H1 (cell line): ENCODE measurements around the gene ADGRL2. TPM values are rescaled to one million over a fixed set of nuclear protein-coding genes. Genes with fewer than 3 reads are reported as not detected.

ENCODE experiments used
- CTCF ChIA-PET: fragments of 300-600 bp; sonication (Branson Sonifier 250); formaldehyde crosslinking; loops from one replicate; lab custom pipeline; 2021; ENCODE audit not compliant: partially characterized antibody; lab: Charles Lee
- POLR2A ChIA-PET: fragments of 300-600 bp; sonication (Branson Sonifier 250); formaldehyde crosslinking; loops from one replicate; lab custom pipeline; 2021; ENCODE audit warnings: inconsistent platforms; ENCODE audit not compliant: partially characterized antibody; lab: Charles Lee
- DNase-seq, 2 experiments: peaks; one replicate each; pipeline versions ENCODE4 v3.0.0 to v3.0.0-alpha.2; 2010 to 2022; ENCODE audit warnings: low spot score in 2 of 2, low read depth in 1 of 2, mixed read lengths in 1 of 2
- FAIRE-seq: peaks from 2 replicates; lab custom pipeline; 2011; peaks lifted over from hg19 to GRCh38; lab: Jason Lieb, UNC
- H2AFZ ChIP-seq: 2 replicates; pipeline ENCODE4 v1.8.1; 2012; ENCODE audit warnings: low read length, inconsistent platforms
- H2AK5ac ChIP-seq: 2 replicates; pipeline ENCODE4 v1.6.1; 2013; ENCODE audit warnings: low read depth, low read length
- H2BK120ac ChIP-seq: replicated peaks from 2 replicates; pipeline ENCODE3; 2013; ENCODE audit warnings: low read depth, low read length, inconsistent platforms
- H2BK12ac ChIP-seq: 2 replicates; pipeline ENCODE4 v1.6.1; 2013; ENCODE audit warnings: low read depth, low read length
- H2BK15ac ChIP-seq: 2 replicates; pipeline ENCODE4 v1.6.1; 2013; ENCODE audit warnings: low read length
- H2BK20ac ChIP-seq: 2 replicates; pipeline ENCODE4 v1.6.1; 2013; ENCODE audit warnings: low read length
- H2BK5ac ChIP-seq: 2 replicates; pipeline ENCODE4 v1.6.1; 2013; ENCODE audit warnings: low read depth, low read length
- H3K14ac ChIP-seq: 2 replicates; pipeline ENCODE4 v1.6.1; 2013; ENCODE audit warnings: inconsistent platforms; ENCODE audit not compliant: insufficient read length
- H3K18ac ChIP-seq: 2 replicates; pipeline ENCODE4 v1.6.1; 2013; ENCODE audit warnings: low read length; ENCODE audit errors: extremely low read depth
- H3K23ac ChIP-seq: 2 replicates; pipeline ENCODE4 v1.6.1; 2013; ENCODE audit warnings: inconsistent platforms; ENCODE audit not compliant: insufficient read length
- H3K23me2 ChIP-seq: 2 replicates; pipeline ENCODE4 v1.6.1; 2013; ENCODE audit warnings: low read depth, low read length
- H3K27ac ChIP-seq: 2 replicates; pipeline ENCODE4 v1.6.1; 2011; ENCODE audit warnings: low read depth, low read length, inconsistent platforms
- H3K27me3 ChIP-seq, 4 experiments: replicated peaks in 1 of 4; 1 replicate in 1 of 4; 2 replicates in 3 of 4; pipeline versions ENCODE4 v1.6.1 to v1.8.1; 2011 to 2013; ENCODE audit warnings: low read length in 3 of 4, mild to moderate bottlenecking in 3 of 4, inconsistent platforms in 2 of 4, mixed read lengths in 2 of 4, moderate library complexity in 1 of 4; ENCODE audit not compliant: control insufficient read depth in 3 of 4, insufficient read depth in 3 of 4; ENCODE audit errors: extremely low read depth in 1 of 4
- H3K36me3 ChIP-seq, 4 experiments: 2 replicates each; pipeline versions ENCODE4 v1.6.1 to v1.8.1; 2011 to 2013; ENCODE audit warnings: mild to moderate bottlenecking in 4 of 4, low read length in 3 of 4, moderate library complexity in 2 of 4, control low read depth in 1 of 4, inconsistent platforms in 1 of 4; ENCODE audit not compliant: insufficient read depth in 4 of 4, control insufficient read depth in 2 of 4
- H3K4ac ChIP-seq: replicated peaks from 2 replicates; pipeline ENCODE3; 2013; ENCODE audit warnings: low read length, low read depth, mixed read lengths, inconsistent platforms; ENCODE audit not compliant: insufficient read length
- H3K4me1 ChIP-seq, 4 experiments: replicated peaks in 1 of 4; 1 replicate in 1 of 4; 2 replicates in 3 of 4; pipeline versions ENCODE4 v1.6.1 to v1.8.1; 2011 to 2013; ENCODE audit warnings: low read length in 3 of 4, inconsistent platforms in 2 of 4, mixed read lengths in 1 of 4; ENCODE audit not compliant: insufficient read depth in 4 of 4, control insufficient read depth in 3 of 4
- H3K4me2 ChIP-seq, 2 experiments: 2 replicates each; pipeline versions ENCODE4 v1.6.1 to v1.8.1; 2011 to 2013; ENCODE audit warnings: low read depth in 2 of 2, low read length in 2 of 2, control low read depth in 1 of 2, inconsistent platforms in 1 of 2, mild to moderate bottlenecking in 1 of 2; ENCODE audit not compliant: insufficient read depth in 1 of 2
- H3K4me3 ChIP-seq, 4 experiments: fragments of 200-600, 300-600 bp in 1 of 4; sonication (generic), shearing (Covaris generic), sonication (Bioruptor Twin) in 1 of 4; 2 replicates each; pipeline versions ENCODE4 v1.5.1 to v1.8.1; 2011 to 2016; ENCODE audit warnings: low read length in 4 of 4, low read depth in 3 of 4, control low read depth in 2 of 4, inconsistent platforms in 2 of 4, mild to moderate bottlenecking in 2 of 4, mixed read lengths in 1 of 4, moderate library complexity in 1 of 4; ENCODE audit not compliant: insufficient read depth in 2 of 4; ENCODE audit errors: extremely low read depth in 1 of 4
- H3K56ac ChIP-seq: replicated peaks from 2 replicates; pipeline ENCODE3; 2013; ENCODE audit warnings: low read depth, mild to moderate bottlenecking, mixed read lengths, low read length, inconsistent platforms; ENCODE audit not compliant: insufficient read length
- H3K79me1 ChIP-seq: 2 replicates; pipeline ENCODE4 v1.6.1; 2013; ENCODE audit warnings: low read depth, low read length, control low read depth
- H3K79me2 ChIP-seq, 2 experiments: 2 replicates each; pipeline versions ENCODE4 v1.6.1 to v1.8.1; 2012 to 2013; ENCODE audit warnings: low read length in 2 of 2, mild to moderate bottlenecking in 2 of 2, inconsistent platforms in 1 of 2; ENCODE audit not compliant: insufficient read depth in 2 of 2, control insufficient read depth in 1 of 2
- H3K9ac ChIP-seq, 4 experiments: replicated peaks in 1 of 4; 1 replicate in 1 of 4; 2 replicates in 3 of 4; pipeline versions ENCODE4 v1.6.1 to v1.8.1; 2011 to 2013; ENCODE audit warnings: low read depth in 3 of 4, low read length in 3 of 4, control low read depth in 2 of 4, mild to moderate bottlenecking in 2 of 4, moderate library complexity in 2 of 4, inconsistent platforms in 1 of 4; ENCODE audit errors: extremely low read depth in 1 of 4
- H3K9me3 ChIP-seq, 2 experiments: 2 replicates each; pipeline versions ENCODE4 v1.6.1 to v1.8.1; 2012 to 2013; ENCODE audit warnings: mild to moderate bottlenecking in 2 of 2, moderate library complexity in 2 of 2, control low read depth in 1 of 2, inconsistent platforms in 1 of 2, low read depth in 1 of 2, low read length in 1 of 2, mixed read lengths in 1 of 2; ENCODE audit not compliant: insufficient read depth in 2 of 2
- H4K20me1 ChIP-seq, 2 experiments: replicated peaks in 1 of 2; 2 replicates each; pipeline versions ENCODE3 to v1.8.1; 2011 to 2013; ENCODE audit warnings: inconsistent platforms in 2 of 2, low read length in 2 of 2, mild to moderate bottlenecking in 1 of 2; ENCODE audit not compliant: insufficient read depth in 2 of 2, control insufficient read depth in 1 of 2
- H4K5ac ChIP-seq: 2 replicates; pipeline ENCODE4 v1.6.1; 2013; ENCODE audit warnings: low read length, low read depth, mixed read lengths, inconsistent platforms; ENCODE audit not compliant: insufficient read length
- H4K8ac ChIP-seq: 2 replicates; pipeline ENCODE4 v1.8.0; 2013; ENCODE audit warnings: mild to moderate bottlenecking, moderate library complexity, low read length, inconsistent platforms; ENCODE audit not compliant: insufficient read depth; ENCODE audit errors: extremely low read depth
- H4K91ac ChIP-seq: replicated peaks from 2 replicates; pipeline ENCODE3; 2013; ENCODE audit warnings: low read length, mixed read lengths, inconsistent platforms; ENCODE audit not compliant: insufficient read length
- ASH2L ChIP-seq: fragments of 200-600, 300-600 bp; sonication (generic); IDR thresholded peaks from one replicate; pipeline ENCODE4 v1.7.1; 2017; ENCODE audit warnings: low read length
- CTBP2 ChIP-seq: IDR thresholded peaks from 2 replicates; pipeline ENCODE4 v1.7.0; 2011; ENCODE audit warnings: borderline replicate concordance, mild to moderate bottlenecking, moderate library complexity, mixed read lengths, low read length; ENCODE audit not compliant: insufficient read depth, insufficient read length
- KDM1A ChIP-seq: fragments of 200-600, 300-600 bp; sonication (generic); IDR thresholded peaks from 2 replicates; pipeline ENCODE4 v1.7.1; 2016; ENCODE audit warnings: mild to moderate bottlenecking, low read length, borderline replicate concordance
- RAD21 ChIP-seq, 2 experiments: IDR thresholded peaks in 1 of 2; conservative IDR thresholded peaks in 1 of 2; 2 replicates each; pipeline ENCODE4 v1.6.1; 2011; ENCODE audit warnings: low read depth in 2 of 2, low read length in 2 of 2, improper control_type of control experiment in 1 of 2, inconsistent platforms in 1 of 2, mild to moderate bottlenecking in 1 of 2, moderate library complexity in 1 of 2
- RFX5 ChIP-seq: IDR thresholded peaks from 2 replicates; pipeline ENCODE4 v1.6.1; 2011; ENCODE audit warnings: low read depth, low read length, improper control_type of control experiment, borderline replicate concordance
- TAF1 ChIP-seq: IDR thresholded peaks from 2 replicates; pipeline ENCODE4 v1.6.1; 2011; ENCODE audit warnings: mild to moderate bottlenecking, low read depth, low read length
- WGBS, 2 experiments: shearing (Covaris generic) in 1 of 2; methylation state at CpG; one replicate each; pipeline versions ENCODE4 v1.1.6 to v1.1.7; 2013 to 2015; ENCODE audit warnings: low lambda C conversion rate in 2 of 2, mixed read lengths in 2 of 2, inconsistent platforms in 1 of 2, low coverage in 1 of 2, missing lambda C conversion rate in 1 of 2; ENCODE audit not compliant: insufficient replicate concordance in 2 of 2, insufficient coverage in 1 of 2, insufficient read length in 1 of 2; ENCODE audit errors: extremely low coverage in 1 of 2, missing lambda C conversion rate in 1 of 2; 5-methylcytosine and 5-hydroxymethylcytosine counted together
- polyA plus RNA-seq, 7 experiments: library from polyadenylated mRNA; depleted of rRNA in 3 of 7; stranded (reverse) in 5 of 7; unstranded in 2 of 7; fragments of >200 nt in 5 of 7; fragments of 200-250 nt in 2 of 7; gene quantifications; 1 replicate in 5 of 7; 2 replicates in 1 of 7; 4 replicates in 1 of 7; pipeline versions ENCODE4 v1.2.1 to v1.2.3, GENCODE V29; 2011 to 2013; ENCODE audit warnings: missing spikeins in 2 of 7, mixed read lengths in 2 of 7
- total RNA-seq: library from RNA; stranded (reverse); fragmentation: NEBNext Ultra II Directional; extraction: Animal tissue kit (Norgen Biotek cat#: 25700); gene quantifications from 2 replicates; pipeline ENCODE4 v1.2.1, GENCODE V29; 2021
- TF ChIP-seq, protein P1 (sequence below): IDR thresholded peaks from 2 replicates; pipeline ENCODE4 v1.6.1; 2011; ENCODE audit warnings: low read length, improper control_type of control experiment

The ADGRL2 gene
- total and polyA plus RNA-seq, 2 of the 8 experiments (the other 6 are each of a cell fraction or from before 2014, with no cell fraction given) = 113 to 124 TPM

DNA sequence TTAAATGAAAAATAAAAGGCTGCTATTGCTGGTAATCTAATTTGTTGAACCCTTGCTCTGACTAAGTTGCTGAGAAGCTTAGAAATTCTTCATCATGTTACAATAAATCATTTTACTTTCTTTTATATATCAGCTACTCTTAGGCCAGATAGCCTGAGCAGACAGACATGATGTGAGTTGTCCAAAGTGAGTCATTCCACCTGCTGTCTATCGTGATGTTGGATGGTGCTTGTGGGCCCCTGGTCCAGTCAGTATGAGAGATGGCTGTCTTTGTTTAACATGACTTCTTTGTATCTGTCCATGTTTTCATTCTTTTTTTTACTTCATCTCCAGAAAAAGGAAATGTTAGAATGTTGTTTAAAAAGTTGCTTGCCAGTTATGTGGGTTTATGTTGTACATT lies 188.8 kb downstream of the ADGRL2 start:
- TF ChIP-seq CTBP2 = no peak
- no peak for TF ChIP-seq KDM1A
- no peak for TF ChIP-seq RFX5
- TF ChIP-seq TAF1 = no peak
- TF ChIP-seq RAD21 (IDR thresholded peaks at IDR 0.05 in 1 of 2, conservative IDR thresholded peaks at IDR 0.05 in 1 of 2; ENCODE audit: low read depth in 2 of 2, low read length in 2 of 2) = no peak
- TF ChIP-seq ASH2L = no peak
- TF ChIP-seq, protein P1, sequence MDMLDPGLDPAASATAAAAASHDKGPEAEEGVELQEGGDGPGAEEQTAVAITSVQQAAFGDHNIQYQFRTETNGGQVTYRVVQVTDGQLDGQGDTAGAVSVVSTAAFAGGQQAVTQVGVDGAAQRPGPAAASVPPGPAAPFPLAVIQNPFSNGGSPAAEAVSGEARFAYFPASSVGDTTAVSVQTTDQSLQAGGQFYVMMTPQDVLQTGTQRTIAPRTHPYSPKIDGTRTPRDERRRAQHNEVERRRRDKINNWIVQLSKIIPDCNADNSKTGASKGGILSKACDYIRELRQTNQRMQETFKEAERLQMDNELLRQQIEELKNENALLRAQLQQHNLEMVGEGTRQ = no peak
- TF ChIP-seq, all 59 proteins: peak for 0

More for the DNA sequence above, 188.8 kb downstream of the ADGRL2 start:
- Histone ChIP-seq H4K5ac (no peak overlapping the region), H3K14ac (no peak overlapping the region), H2BK5ac (no peak overlapping the region), H2BK12ac (no peak overlapping the region), H3K9ac (no peak overlapping the region), H3K4me1 (no peaks in the 10 kb centered on the region), H4K91ac (no peak overlapping the region), H3K4me2 (no peak overlapping the region), H3K36me3 (peaks cover 8 to 79% (median 43%) of the 10 kb centered on the region in 4 experiments), H3K23ac (no peak overlapping the region), H3K4ac (no peak overlapping the region), H3K27me3 (no peaks in the 10 kb centered on the region), H2AK5ac (no peak overlapping the region), H2BK120ac (no peak overlapping the region), H3K27ac (no peak overlapping the region), H3K4me3 (no peak overlapping the region), H3K79me1 (no peaks in the 10 kb centered on the region), H4K8ac (no peak overlapping the region; the same call in 1 of the 2 replicates), H2BK15ac (no peak overlapping the region), H3K79me2 (no peaks in the 10 kb centered on the region), H2BK20ac (no peak overlapping the region), H3K18ac (no peak overlapping the region), H2AFZ (no peak overlapping the region), H3K56ac (no peak overlapping the region), H3K23me2 (no peaks in the 10 kb centered on the region), H3K9me3 (no peaks in the 10 kb centered on the region), H4K20me1 (peaks cover 0 to 2% of the 10 kb centered on the region in 2 experiments)
- no peak for DNase-seq
- FAIRE-seq = no peak
- POLR2A ChIA-PET = no interaction called here
- WGBS, 2 experiments = 76% methylated on average over 1 of the region's 1 CpG; no CpG with 5 or more reads in 1 of the 2 experiments
- CTCF ChIA-PET = no interaction called here
